ENCODE data around the gene MS4A14. TPM values are rescaled to one million over a fixed set of nuclear protein-coding genes. Genes with fewer than 3 reads are reported as not detected.

MS4A14 gene
- polyA plus RNA-seq, 2 of the 4 experiments (the other 2 are of a cell fraction): not detected

GRCh38 chr11:60370252-60370810, 25.9 kb upstream of the MS4A14 start (continued):
- TF ChIP-seq HMGXB4 (CRISPR knock-in tag; IDR thresholded peaks at IDR 0.05; ENCODE audit: borderline replicate concordance): no peak

DNA sequence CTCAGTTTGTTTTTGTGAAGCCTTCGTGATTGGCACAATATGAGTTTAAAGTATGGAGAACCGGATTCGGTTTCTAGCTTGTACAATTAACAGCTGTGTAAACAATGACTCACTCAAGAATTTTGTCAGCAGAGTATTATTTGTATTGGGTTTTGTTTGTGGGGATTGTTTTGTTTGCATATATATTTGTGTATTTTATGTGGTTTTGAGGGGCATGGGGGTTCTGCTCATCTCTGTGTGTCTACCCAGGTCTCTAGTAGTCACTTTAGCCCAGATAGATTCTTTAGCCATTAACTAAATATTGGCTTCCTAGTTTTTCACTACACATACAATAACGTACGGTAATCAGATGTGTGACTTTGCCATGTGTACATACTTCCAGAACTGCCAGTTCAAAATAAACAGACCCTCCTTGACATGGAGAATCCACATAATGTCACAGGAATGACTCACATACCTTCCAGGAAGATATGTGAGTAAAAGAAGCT, 25.4 kb upstream of the MS4A14 start:
- FAIRE-seq (no peak), ATAC-seq (peak in 1 of 2 experiments; percentile 50; a peak in 1 of 6 replicates), DNase-seq (ENCODE audit: low read depth in 1 of 2, low spot score in 1 of 2) (peak in 1 of 2 experiments; percentile 19)
- H3K27ac ChIP-seq: no peak overlapping the region
- WGBS (ENCODE audit: missing lambda C conversion rate): under 1% methylated on average over 5 of the region's 5 CpGs
- H3K9me3 ChIP-seq: no peaks in the 10 kb centered on the region
- ChIA-PET CTCF (interaction anchor here (1.4 kb wide), 1 partner anchor 248 kb away, joined by 6 read pairs; no protein-coding TSS in a partner anchor), POLR2A (no interaction called here)
- H3K4me1 ChIP-seq: peaks cover 7% of the 10 kb centered on the region; the same call in 1 of the 3 replicates
- no peak overlapping the region for H3K4me3 ChIP-seq
- TF ChIP-seq MAFK (IDR thresholded peaks at IDR 0.05; ENCODE audit: partially characterized antibody) (no peak), POLR2A (IDR thresholded peaks at IDR 0.05; ENCODE audit: low read length) (no peak), ZFP36 (IDR thresholded peaks at IDR 0.05; ENCODE audit: borderline replicate concordance, partially characterized antibody) (no peak), ESRRA (IDR thresholded peaks at IDR 0.05; ENCODE audit: borderline replicate concordance, low read length) (no peak), CEBPB (IDR thresholded peaks at IDR 0.05) (no peak), KDM1A (IDR thresholded peaks at IDR 0.05; ENCODE audit: low read depth) (no peak), CBX8 (IDR thresholded peaks at IDR 0.05) (no peak), HOXB13 (CRISPR knock-in tag; IDR thresholded peaks at IDR 0.05; ENCODE audit: low read depth) (no peak), GATA3 (IDR thresholded peaks at IDR 0.05; ENCODE audit: borderline replicate concordance) (no peak), RFX5 (IDR thresholded peaks at IDR 0.05) (no peak), NFE2L2 (conservative IDR thresholded peaks at IDR 0.05; ENCODE audit: low read length) (no peak), HMGXB4 (CRISPR knock-in tag; IDR thresholded peaks at IDR 0.05; ENCODE audit: borderline replicate concordance) (no peak), ZSCAN20 (CRISPR knock-in tag; IDR thresholded peaks at IDR 0.05) (no peak), SMC3 (IDR thresholded peaks at IDR 0.05) (no peak), EP300 (IDR thresholded peaks at IDR 0.05) (no peak)
- H3K4me2 ChIP-seq: peak overlapping the region; percentile 32; the same call in 1 of the 3 replicates

DNA sequence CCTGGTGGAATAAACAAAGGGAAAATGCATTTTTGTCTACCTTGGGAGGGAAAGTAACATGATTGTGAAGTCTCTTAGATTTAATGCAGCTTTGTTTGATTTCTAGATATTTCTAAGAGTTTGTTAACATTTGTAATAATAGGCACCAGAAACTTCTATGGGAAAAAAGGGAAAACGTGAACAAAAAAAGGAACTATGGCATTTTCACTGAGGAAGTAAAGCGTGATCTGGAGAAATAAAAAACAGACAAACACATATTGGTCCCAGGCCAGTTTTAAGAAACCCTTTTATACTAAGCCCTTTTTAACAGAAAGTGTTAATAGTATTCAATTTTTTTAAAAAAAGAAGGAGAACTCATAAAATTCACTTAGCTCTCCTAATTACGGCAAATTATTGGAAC, 24.9 kb upstream of the MS4A14 start:
- CTCF ChIA-PET: no interaction called here
- 41% methylated on average over 3 of the region's 3 CpGs for WGBS (ENCODE audit: missing lambda C conversion rate)
- Histone ChIP-seq H3K4me3 (no peak overlapping the region), H3K4me1 (peaks cover 7% of the 10 kb centered on the region; the same call in 1 of the 3 replicates), H3K27ac (no peak overlapping the region), H3K9me3 (no peaks in the 10 kb centered on the region), H3K4me2 (no peak overlapping the region; the same call in 2 of the 3 replicates)
- POLR2A ChIA-PET: no interaction called here
- FAIRE-seq (no peak), ATAC-seq (no peak), DNase-seq (ENCODE audit: low read depth in 1 of 2, low spot score in 1 of 2) (no peak)
- no peak for TF ChIP-seq REST (IDR thresholded peaks at IDR 0.05)
- no peak for TF ChIP-seq RAD21 (conservative IDR thresholded peaks at IDR 0.05 in 1 of 2, IDR thresholded peaks at IDR 0.05 in 1 of 2)
- TF ChIP-seq, protein P1, sequence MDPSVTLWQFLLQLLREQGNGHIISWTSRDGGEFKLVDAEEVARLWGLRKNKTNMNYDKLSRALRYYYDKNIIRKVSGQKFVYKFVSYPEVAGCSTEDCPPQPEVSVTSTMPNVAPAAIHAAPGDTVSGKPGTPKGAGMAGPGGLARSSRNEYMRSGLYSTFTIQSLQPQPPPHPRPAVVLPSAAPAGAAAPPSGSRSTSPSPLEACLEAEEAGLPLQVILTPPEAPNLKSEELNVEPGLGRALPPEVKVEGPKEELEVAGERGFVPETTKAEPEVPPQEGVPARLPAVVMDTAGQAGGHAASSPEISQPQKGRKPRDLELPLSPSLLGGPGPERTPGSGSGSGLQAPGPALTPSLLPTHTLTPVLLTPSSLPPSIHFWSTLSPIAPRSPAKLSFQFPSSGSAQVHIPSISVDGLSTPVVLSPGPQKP (IDR thresholded peaks at IDR 0.05; ENCODE audit: low read depth, low read length): no peak
- no peak for TF ChIP-seq EHMT2 (IDR thresholded peaks at IDR 0.05; ENCODE audit: low read depth)
- TF ChIP-seq KDM1A (IDR thresholded peaks at IDR 0.05; ENCODE audit: low read depth): no peak
- TF ChIP-seq NR3C1 (IDR thresholded peaks at IDR 0.05): no peak

Measured in A549 (cell line).